Heart left ventricle (tissue), 16 donors: ENCODE measurements around the gene GIGYF1. TPM values are rescaled to one million over a fixed set of nuclear protein-coding genes. Genes with fewer than 3 reads are reported as not detected.

Experiments used
- ATAC-seq, 4 donors: fragments of 200-7000 bp; cut with Tn5 transposase; one replicate each; pipeline ENCODE4 v1.9.1; 2020 to 2022; ENCODE audit warnings: moderate library complexity in 4 of 4, mild to moderate bottlenecking in 3 of 4, moderate number of reproducible peaks in 1 of 4
- DNase-seq, 5 donors: peaks; one replicate each; pipeline ENCODE4 v3.0.0-alpha.2; 2020
- H3K27ac ChIP-seq, 12 donors: fragments of 200-600 bp; sonication (generic) in 4 of 12; one replicate each; pipeline versions ENCODE4 v1.5.0 to v1.8.0; 2016 to 2022; ENCODE audit warnings: mild to moderate bottlenecking in 2 of 12
- H3K27me3 ChIP-seq, 9 donors: fragments of 200-600 bp; sonication (generic) in 2 of 9; one replicate each; pipeline versions ENCODE4 v1.5.1 to v1.8.0; 2016 to 2022; ENCODE audit warnings: mild to moderate bottlenecking in 3 of 9
- H3K36me3 ChIP-seq, 9 donors: fragments of 200-600 bp; sonication (generic) in 2 of 9; one replicate each; pipeline versions ENCODE4 v1.5.0 to v1.8.0; 2018 to 2022; ENCODE audit warnings: mild to moderate bottlenecking in 2 of 9
- H3K4me1 ChIP-seq, 12 donors: fragments of 200-600 bp; sonication (generic) in 4 of 12; one replicate each; pipeline versions ENCODE4 v1.5.0 to v1.8.0; 2016 to 2022; ENCODE audit warnings: mild to moderate bottlenecking in 3 of 12
- H3K4me3 ChIP-seq, 12 donors: fragments of 200-600 bp; sonication (generic) in 4 of 12; one replicate each; pipeline versions ENCODE4 v1.5.0 to v1.8.0; 2017 to 2022; ENCODE audit warnings: mild to moderate bottlenecking in 9 of 12, moderate library complexity in 4 of 12
- H3K9me3 ChIP-seq, 12 donors: fragments of 200-600 bp; sonication (generic) in 4 of 12; one replicate each; pipeline versions ENCODE4 v1.5.0 to v1.8.0; 2016 to 2022; ENCODE audit warnings: mild to moderate bottlenecking in 1 of 12
- CTCF ChIP-seq, 12 donors: fragments of 200-600 bp; sonication (generic) in 4 of 12; IDR thresholded peaks; one replicate each; pipeline versions ENCODE4 v1.5.0 to v1.8.0; 2018 to 2022; ENCODE audit warnings: antibody characterized with exemption in 12 of 12, mild to moderate bottlenecking in 5 of 12
- POLR2A ChIP-seq, 2 donors: fragments of 450-650 bp; IDR thresholded peaks; one replicate each; pipeline ENCODE4 v1.6.1; 2017; ENCODE audit warnings: antibody characterized with exemption in 2 of 2, mild to moderate bottlenecking in 2 of 2, moderate library complexity in 2 of 2
- WGBS, 4 donors: extraction: QIAGEN DNeasy Blood & Tissue Kit in 2 of 4; methylation state at CpG; one replicate each; pipeline versions ENCODE4 v1.1.5 to v1.1.7; 2013 to 2018; 5-methylcytosine and 5-hydroxymethylcytosine counted together
- intact Hi-C, 10 donors: fragments of 100-400 bp; cut with DNase I; formaldehyde crosslinking; loops; one replicate each; pipeline versions ENCODE4 v1.11.1 to v1.14.2; 2022
- polyA plus RNA-seq, 2 donors: library from polyadenylated mRNA; stranded (reverse); fragments of 200-250 nt; gene quantifications; one replicate each; pipeline ENCODE4 v1.2.3, GENCODE V29; 2013
- total RNA-seq, 9 donors: library from RNA; depleted of rRNA in 2 of 9; stranded (reverse); fragments of >200 nt in 2 of 9; fragmentation: NEBNext Ultra II Directional in 3 of 9; extraction: Animal tissue kit (Norgen Biotek cat#: 25700) in 3 of 9; gene quantifications; one replicate each; pipeline versions ENCODE4 v1.1.0 to v1.2.4, GENCODE V29; 2016 to 2023
- donor health status: ischemic (EF 13 %, LVEDD 7.1; RV severe dilation, severe dysfunction).
- donor health status: healthy with polysubstance abuse.
- donor health status: DM: no; HTN: yes; CAD: no.
- donor health status: DM: no; HTN: no; CAD: no.
- donor health status: ischemic (EF 25% LVEDD 6.9; RV normal size, moderate dysfunction).
- donor health status: ischemic (EF 25% LVEDD 5.7; RV mildly dilated, moderate dysfunction).
- donor health status: healthy.
- donor health status: DM: yes; HTN: yes; CAD: no.
- donor health status: ischemic (EF 35%, LVEDD 5.7; RV mildly dilated, moderate dysfunction).
- donor health status: nonischemic (EF 11% LVEDD 7.7; RV severe dilation, severe dysfunction).
- donor health status: DM: yes; HTN: yes; CAD: no.
- donor health status: PGD.
- donor health status: ischemic (EF 29% LVEDD 5.4; RV normal size, mild dysfunction).
- donor health status: nonischemic (EF 23%, LVEDD 6.1; RV moderate dilation, normal function).

The GIGYF1 gene
- total and polyA plus RNA-seq, 11 donors, result 12.9 to 31.7 (median 23.2) TPM

- no peak for ATAC-seq
- intact Hi-C loops, result loop anchor here in 1 of 10 donors (1.0 kb wide), 1 partner anchor 14 kb away; no protein-coding TSS in a partner anchor
These were observed 38.9 kb downstream of the GIGYF1 start for GRCh38 chr7:100654908-100655831.

DNA sequence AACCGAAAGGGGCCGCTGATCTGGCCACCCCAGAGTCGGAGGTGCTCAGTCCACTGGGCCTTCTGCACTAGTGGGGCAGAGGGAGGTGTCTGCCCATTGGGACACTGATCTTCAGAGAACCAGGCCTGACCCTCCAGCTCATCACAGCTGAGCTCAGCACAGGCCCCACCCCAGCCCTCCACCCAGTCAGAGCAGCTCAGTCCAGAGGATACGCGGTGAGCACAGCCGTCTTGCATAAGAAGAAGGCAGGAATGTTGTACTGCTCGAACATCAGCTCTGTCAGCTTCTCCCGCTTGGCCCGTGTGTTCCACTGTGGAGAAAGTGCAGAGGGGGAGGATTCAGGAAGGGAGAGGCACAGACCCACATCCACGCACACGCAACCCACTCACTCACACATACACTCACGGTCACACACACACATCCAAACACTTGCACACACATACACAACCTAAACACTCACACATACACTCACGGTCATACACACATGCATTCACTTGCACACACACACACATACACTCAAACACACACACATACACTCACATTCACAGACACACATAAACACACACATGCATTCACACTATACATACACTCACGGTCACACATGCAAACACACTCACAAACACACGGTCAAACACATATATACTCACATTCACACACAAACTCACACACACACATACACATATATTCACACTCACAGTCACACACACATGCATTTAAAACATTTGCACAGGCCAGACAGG, 44.1 kb downstream of the GIGYF1 start:
- intact Hi-C loops, result no loop called here
- no peak overlapping the region for H3K27ac ChIP-seq
- no peak overlapping the region for H3K4me3 ChIP-seq
- WGBS, 4 donors, result 68 to 81% (median 75%) methylated on average over 12 to 15 of the region's 15 CpGs
- no peak for DNase-seq
- H3K27me3 ChIP-seq, result peaks cover 4 to 56% (median 20%) of the 10 kb centered on the region in 9 donors
- H3K4me1 ChIP-seq, result no peaks in the 10 kb centered on the region
- no peaks in the 10 kb centered on the region for H3K9me3 ChIP-seq
- no peak for ATAC-seq
- H3K36me3 ChIP-seq, result no peaks in the 10 kb centered on the region
- TF ChIP-seq POLR2A (IDR thresholded peaks at IDR 0.05), result no peak
- no peak for TF ChIP-seq CTCF (IDR thresholded peaks at IDR 0.05)

More at GRCh38 chr7:100654908-100655831, 38.9 kb downstream of the GIGYF1 start:
- H3K27me3 ChIP-seq, result peaks cover 16 to 82% (median 37%) of the 10 kb centered on the region in 9 donors
- no peak overlapping the region for H3K27ac ChIP-seq
- WGBS, 4 donors, result 42 to 55% (median 54%) methylated on average over 25 of the region's 25 CpGs
- no peaks in the 10 kb centered on the region for H3K36me3 ChIP-seq
- no peaks in the 10 kb centered on the region for H3K9me3 ChIP-seq
- no peak for TF ChIP-seq POLR2A (IDR thresholded peaks at IDR 0.05)
- TF ChIP-seq CTCF (IDR thresholded peaks at IDR 0.05), result no peak
- peaks cover 0 to 7% (median 0%) of the 10 kb centered on the region in 12 donors for H3K4me1 ChIP-seq
- H3K4me3 ChIP-seq, result no peak overlapping the region
- no peak for DNase-seq

- H3K36me3 ChIP-seq, result no peaks in the 10 kb centered on the region
- intact Hi-C loops, result loop anchor here in 1 of 10 donors (5.0 kb wide), 1 partner anchor 410 kb away; no protein-coding TSS in a partner anchor
- no peak for ATAC-seq
- no peak overlapping the region for H3K27ac ChIP-seq
- no peaks in the 10 kb centered on the region for H3K9me3 ChIP-seq
- H3K27me3 ChIP-seq, result peaks cover 0 to 49% (median 14%) of the 10 kb centered on the region in 9 donors
- no peaks in the 10 kb centered on the region for H3K4me1 ChIP-seq
- no peak for TF ChIP-seq POLR2A (IDR thresholded peaks at IDR 0.05)
- TF ChIP-seq CTCF (IDR thresholded peaks at IDR 0.05), result no peak
- DNase-seq, result no peak
- no peak overlapping the region for H3K4me3 ChIP-seq
- WGBS, 4 donors, result 47 to 57% (median 51%) methylated on average over 10 to 11 of the region's 11 CpGs
These were observed 51.5 kb downstream of the GIGYF1 start for GRCh38 chr7:100642534-100642907.
